ENCODE measurements around the gene ISY1.
"Not testable (repeated sequence)": the region's sequence is repeated elsewhere in the genome, so short reads cannot be mapped to it uniquely, and the experiment has no call there.

The ISY1 gene

GRCh38 chr3:129160891-129161859 is at the start of gene ISY1:
Gene ISY1 (minus strand): TSS chr3:129161063. CDS start chr3:129160975, 88 bp downstream.
- DNase-seq (ENCODE audit: low spot score), result peak; percentile 95

GRCh38 chr3:129207479-129207878 is 46.6 kb upstream of the ISY1 start:
- DNase-seq (ENCODE audit: low spot score), result no peak

GRCh38 chr3:129205109-129205832 is 44.4 kb upstream of the ISY1 start:
- no peak for DNase-seq (ENCODE audit: low spot score)

- no peak for DNase-seq (ENCODE audit: low spot score)
Observed at GRCh38 chr3:129204473-129204872, 43.6 kb upstream of the ISY1 start.

- no peak for DNase-seq (ENCODE audit: low spot score)
Observed at GRCh38 chr3:129199366-129199765, 38.5 kb upstream of the ISY1 start.

- no peak for DNase-seq (ENCODE audit: low spot score)
Observed at GRCh38 chr3:129197321-129197720, 36.5 kb upstream of the ISY1 start.

- no peak for DNase-seq (ENCODE audit: low spot score)
Observed at GRCh38 chr3:129196601-129197000, 35.7 kb upstream of the ISY1 start.

GRCh38 chr3:129195731-129196256 is 34.9 kb upstream of the ISY1 start:
- peak; percentile 86 for DNase-seq (ENCODE audit: low spot score)

GRCh38 chr3:129189793-129190192 is 28.9 kb upstream of the ISY1 start:
- not testable (repeated sequence) for DNase-seq (ENCODE audit: low spot score)

- DNase-seq (ENCODE audit: low spot score), result no peak
Observed at GRCh38 chr3:129187857-129188256, 27.0 kb upstream of the ISY1 start.

GRCh38 chr3:129185783-129186182 is 24.9 kb upstream of the ISY1 start:
- no peak for DNase-seq (ENCODE audit: low spot score)

GRCh38 chr3:129184784-129185542 is 24.1 kb upstream of the ISY1 start:
- DNase-seq (ENCODE audit: low spot score), result not testable (repeated sequence)

- DNase-seq (ENCODE audit: low spot score), result no peak
Observed at GRCh38 chr3:129184396-129184657, 23.5 kb upstream of the ISY1 start.

- DNase-seq (ENCODE audit: low spot score), result peak; percentile 99
Observed at GRCh38 chr3:129183569-129184395, 22.9 kb upstream of the ISY1 start, which contains the start of gene CNBP. Gene CNBP (minus strand): TSS chr3:129183896. CDS start chr3:129171757, 12,139 bp downstream.

- peak; percentile 51 for DNase-seq (ENCODE audit: low spot score)
Observed at GRCh38 chr3:129182390-129183185, 21.7 kb upstream of the ISY1 start.

GRCh38 chr3:129181819-129182218 is 21.0 kb upstream of the ISY1 start:
- no peak for DNase-seq (ENCODE audit: low spot score)

- DNase-seq (ENCODE audit: low spot score), result no peak
Observed at GRCh38 chr3:129180461-129180860, 19.6 kb upstream of the ISY1 start.

- DNase-seq (ENCODE audit: low spot score), result no peak
Observed at GRCh38 chr3:129176051-129176450, 15.2 kb upstream of the ISY1 start.

GRCh38 chr3:129173725-129174124 is 12.9 kb upstream of the ISY1 start:
- no peak for DNase-seq (ENCODE audit: low spot score)

GRCh38 chr3:129173206-129173605 is 12.3 kb upstream of the ISY1 start:
- no peak for DNase-seq (ENCODE audit: low spot score)
